Brain pericyte (primary cell): ENCODE measurements around the gene ALKBH6.
"Not testable (repeated sequence)": the region's sequence is repeated elsewhere in the genome, so short reads cannot be mapped to it uniquely, and the experiment has no call there.

Source experiments
- DNase-seq: peaks from one replicate; pipeline ENCODE4 v3.0.0-alpha.2; 2012; ENCODE audit warnings: low read depth, low spot score

The ALKBH6 gene

DNA sequence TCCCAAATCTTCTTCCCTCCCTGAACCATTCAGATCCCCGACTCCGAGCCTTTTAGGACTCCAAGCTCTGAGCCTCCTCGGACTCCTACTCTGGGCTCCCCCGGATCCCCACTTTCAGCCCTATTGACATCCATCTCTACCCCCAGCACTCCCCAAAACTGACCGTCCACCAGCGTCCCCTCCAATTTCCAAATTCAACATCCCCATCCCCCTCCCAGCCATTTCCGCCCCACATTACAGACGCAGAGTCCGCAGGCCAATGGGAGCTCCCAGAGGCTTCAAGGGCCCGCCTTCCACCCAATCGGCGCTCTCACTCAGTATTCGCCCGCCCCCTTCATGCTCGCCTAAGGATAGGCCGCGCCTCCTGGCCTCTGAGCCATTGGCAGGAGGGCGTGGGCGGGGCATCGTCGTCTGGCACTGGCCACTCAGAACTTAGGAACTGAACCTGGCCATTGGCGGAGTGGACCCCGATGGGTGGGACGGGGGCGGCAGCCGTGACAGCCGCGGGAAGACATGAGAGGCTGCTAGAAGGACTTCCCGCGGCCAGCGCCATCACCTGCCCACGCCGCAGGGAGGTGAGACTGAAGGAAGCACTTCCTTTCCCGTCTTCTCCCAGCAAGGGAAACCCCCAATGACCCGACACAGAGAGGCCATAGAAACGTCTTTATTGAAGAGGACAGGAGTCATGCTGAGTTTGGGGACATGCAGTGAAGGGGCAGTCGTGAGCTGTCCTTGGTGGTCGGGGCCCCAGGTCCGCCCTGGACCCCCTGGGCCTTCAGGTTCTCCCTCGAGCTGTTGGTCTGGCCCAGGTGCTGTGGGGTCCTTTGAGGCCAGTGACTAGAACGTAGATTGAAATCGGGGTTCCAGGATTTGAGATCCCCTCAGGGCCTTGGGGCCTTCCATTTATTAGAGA is at the start of gene ALKBH6:
TSS of gene ALKBH6 (minus strand) at position 202 of the 913 bp plus-strand sequence. CDS start 816 bp downstream, outside the sequence.
- DNase-seq = peak; percentile 96

DNA sequence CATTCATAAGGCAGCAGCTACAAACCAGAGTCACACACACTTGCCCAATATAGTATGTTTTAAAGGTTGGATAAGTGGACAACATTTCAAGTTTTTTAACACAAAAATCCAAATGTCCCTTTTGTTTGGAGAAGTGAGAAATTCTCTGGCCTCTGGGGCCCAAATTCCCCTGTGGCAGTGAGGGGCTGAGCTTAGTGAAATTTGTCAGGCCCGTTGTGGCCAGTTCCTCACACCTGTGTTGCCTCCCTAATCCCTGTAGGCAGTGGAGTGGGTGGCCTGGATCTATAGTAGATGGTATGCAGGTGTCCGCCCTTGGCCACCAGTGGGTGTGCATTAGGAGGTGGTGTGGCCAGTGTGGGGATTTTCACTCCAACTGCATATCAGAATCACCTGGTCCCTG is 47.4 kb upstream of the ALKBH6 start:
- no peak for DNase-seq

DNA sequence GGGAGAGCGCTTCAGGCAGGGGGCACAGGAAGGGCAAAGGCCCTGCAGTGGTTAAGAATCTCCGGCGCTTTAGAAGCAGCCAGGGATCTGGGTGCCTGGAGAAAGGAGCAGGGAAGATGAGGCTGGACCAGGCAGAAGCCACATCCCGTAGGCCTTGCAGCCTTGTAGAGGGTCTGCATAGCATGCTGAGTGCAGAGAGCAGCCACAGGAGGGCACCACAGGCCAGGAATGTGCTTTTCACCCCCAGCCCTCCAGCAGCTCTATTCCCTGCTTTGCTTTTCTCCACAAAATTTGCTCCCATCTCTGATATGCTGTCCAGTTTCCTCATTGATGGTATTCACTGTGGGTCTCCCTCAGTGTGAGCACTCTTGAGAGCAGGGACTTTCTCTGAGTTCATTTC is 46.4 kb upstream of the ALKBH6 start:
- DNase-seq = no peak

DNA sequence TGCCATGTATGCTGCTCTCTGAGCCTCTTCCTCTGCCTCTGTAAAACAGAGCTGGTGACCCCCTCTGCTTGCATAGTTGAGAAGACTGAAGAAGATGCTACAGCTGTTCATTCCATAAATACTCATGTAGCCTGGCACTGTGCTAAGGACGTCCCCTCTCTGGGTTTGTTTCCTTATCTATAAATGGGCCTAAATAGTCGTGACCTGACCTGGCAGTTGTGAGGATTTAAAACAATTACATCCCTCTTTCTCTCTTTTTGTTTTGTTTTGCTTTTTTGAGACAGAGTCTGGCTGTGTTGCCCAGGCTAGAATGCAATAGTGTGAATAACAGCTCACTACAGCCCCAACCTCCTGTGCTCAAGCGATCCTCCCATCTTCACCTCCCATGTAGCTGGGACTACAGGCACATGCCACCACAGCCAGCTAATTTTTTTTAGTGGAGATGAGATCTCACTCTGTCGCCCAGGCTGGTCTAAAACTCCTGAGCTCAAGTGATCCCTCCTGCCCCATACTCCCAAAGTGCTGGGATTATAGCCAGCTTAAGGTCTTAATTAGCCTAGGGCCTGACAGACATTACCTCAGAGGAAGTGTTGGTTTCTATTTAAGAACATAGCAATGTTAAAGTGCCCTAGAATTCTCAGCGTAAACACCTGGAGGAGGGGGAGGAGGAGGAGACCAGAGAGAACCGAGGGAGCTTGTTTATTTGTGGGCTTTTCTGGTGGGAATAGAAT is 45.3 kb upstream of the ALKBH6 start:
- DNase-seq = no peak

DNA sequence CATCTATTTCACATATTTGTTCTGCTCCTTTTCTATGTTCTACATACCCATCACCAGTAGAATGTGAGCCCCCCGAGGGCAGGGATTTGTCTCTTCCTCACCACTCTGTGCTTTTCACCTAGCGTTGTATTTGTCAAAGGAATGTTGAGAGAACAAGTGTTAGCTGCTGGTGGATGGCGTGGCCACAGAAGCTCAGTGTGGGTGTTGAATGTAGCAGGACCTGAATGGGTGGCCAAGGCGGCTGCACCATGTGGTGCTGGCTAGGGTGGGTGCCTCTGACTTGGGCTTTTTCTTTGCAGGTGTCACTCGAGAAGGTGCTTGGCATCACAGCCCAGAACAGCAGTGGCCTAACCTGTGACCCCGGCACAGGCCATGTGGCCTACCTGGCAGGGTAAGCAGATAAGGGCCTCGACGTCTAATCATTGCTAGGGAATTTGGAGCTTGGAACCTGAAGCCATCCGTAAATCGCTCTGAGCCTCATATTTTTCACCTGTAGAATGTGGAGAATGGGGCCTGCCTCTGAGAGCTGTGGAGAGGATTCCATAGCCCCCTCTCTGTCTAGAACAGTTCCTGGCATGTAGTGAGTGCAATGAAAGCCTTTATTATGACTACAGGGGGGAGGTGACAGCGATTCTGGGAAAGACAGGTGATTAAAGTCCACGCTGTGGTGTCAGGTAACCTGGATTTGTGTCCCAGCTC is 44.6 kb upstream of the ALKBH6 start:
- DNase-seq = no peak

DNA sequence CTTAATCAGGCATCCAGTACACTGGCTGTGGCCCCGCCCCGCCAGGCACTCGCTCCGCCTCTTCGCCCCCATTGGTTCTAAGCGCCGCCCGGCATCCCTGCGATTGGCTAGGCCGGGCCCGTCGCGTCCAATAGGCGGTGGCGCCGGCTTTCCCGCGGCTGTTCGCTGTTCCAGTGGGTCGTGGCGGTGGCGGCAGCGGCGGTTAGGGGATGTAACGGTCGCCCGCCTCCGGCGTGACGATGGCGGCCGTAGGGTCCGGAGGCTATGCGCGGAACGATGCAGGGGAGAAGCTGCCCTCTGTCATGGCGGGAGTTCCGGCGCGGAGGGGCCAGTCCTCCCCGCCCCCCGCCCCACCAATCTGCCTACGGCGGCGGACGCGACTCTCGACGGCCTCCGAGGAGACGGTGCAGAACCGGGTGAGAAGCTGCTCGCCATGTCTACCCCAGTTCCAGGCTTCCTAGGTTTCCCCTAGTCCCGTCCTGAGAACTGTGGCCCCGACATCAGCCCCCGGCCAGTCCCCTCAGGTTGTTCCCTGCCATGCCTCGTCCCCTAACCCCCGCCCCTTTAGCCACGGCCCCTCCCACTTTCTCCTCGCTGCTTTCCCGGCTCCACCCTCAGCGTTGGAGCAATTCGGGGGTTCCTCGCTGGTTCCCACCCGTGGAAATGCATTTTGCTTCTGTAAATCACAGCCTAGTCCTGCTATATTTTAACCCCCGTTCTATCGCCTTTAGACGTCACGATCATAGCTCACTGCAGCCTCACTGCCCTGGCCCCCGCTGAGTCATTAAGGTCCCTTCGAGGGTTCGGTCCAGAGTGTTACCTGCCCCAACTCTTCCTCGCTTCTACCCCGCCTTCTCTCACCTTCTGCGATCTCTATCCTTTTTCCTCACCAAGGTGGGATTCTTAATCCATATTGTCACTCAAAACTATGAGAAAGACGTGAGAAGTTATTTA is 41.0 kb upstream of the ALKBH6 start, which contains the start of gene WDR62:
TSS of gene WDR62 (plus strand) at position 165 of the 954 bp plus-strand sequence. CDS start at position 240, 75 bp downstream.
- DNase-seq = no peak

DNA sequence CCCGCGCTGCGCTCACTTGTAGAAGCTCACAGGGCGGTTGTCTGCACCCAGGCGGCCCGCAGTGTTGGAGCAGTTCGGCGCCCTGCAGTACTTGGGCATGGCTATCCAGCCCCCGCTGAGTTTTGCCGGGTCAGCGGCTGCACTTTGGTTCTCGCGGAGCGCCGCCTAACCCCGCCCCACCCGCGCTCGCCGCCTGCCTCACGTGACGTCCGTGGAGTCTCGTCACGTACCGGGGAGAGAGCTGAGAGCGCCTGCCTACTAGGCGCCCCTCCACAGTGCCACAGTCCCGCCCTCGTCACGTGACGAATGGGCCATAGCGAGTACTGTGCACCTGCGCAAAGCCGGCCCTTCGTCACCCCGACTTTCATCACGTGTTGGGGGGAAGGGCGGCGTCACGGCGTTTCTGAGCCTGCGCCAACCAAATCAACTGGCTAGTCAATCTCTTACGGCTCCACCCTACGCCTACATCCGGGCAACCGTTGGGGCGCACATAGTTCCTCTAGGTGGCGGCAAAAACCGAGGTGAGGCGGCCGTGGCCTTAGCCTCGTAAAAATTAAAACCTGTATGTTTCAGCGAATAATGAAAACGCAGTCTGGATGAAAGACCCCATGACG is 40.2 kb upstream of the ALKBH6 start, which contains the start of gene THAP8:
TSS of gene THAP8 (minus strand) at position 167 of the 614 bp plus-strand sequence. CDS start at position 99, 68 bp downstream.
- peak; percentile 100 for DNase-seq

DNA sequence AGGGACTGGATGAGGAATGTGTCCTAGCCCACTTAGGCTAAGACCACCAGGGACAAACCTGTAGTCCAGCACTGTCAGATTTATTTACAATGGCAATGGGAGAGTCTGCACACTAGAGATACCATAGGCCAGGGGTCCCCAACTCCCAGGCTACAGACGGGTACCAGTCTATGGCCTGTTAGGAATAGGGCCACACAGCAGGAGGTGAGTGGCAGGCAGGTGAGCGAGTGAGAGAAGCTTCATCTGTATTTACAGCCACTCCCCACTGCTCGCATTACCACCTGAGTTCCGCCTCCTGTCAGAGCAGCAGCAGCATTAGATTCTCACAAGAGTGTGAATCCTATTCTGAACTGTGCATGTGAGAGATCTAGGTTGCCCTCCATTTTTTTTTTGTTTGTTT is 37.6 kb upstream of the ALKBH6 start:
- DNase-seq = no peak

DNA sequence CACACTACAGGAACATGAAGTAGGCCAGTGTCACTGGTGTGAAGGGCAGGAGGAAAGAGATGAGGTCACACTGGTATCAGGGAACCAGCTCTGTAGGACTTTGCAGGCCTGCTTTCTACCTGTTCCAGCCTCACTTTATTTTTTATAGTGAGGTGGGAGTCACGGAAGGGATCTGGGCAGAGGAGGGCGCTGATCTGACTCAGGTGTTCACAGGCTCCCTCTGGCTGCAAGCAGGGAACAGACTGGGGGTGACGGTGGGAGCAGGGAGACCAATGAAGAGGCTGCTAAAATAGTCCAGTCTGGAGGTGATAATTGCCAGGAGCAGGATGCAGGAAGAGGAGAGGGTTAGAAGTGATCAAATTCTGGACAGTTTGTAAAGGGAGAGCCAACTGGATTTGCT is 37.2 kb upstream of the ALKBH6 start:
- no peak for DNase-seq

DNA sequence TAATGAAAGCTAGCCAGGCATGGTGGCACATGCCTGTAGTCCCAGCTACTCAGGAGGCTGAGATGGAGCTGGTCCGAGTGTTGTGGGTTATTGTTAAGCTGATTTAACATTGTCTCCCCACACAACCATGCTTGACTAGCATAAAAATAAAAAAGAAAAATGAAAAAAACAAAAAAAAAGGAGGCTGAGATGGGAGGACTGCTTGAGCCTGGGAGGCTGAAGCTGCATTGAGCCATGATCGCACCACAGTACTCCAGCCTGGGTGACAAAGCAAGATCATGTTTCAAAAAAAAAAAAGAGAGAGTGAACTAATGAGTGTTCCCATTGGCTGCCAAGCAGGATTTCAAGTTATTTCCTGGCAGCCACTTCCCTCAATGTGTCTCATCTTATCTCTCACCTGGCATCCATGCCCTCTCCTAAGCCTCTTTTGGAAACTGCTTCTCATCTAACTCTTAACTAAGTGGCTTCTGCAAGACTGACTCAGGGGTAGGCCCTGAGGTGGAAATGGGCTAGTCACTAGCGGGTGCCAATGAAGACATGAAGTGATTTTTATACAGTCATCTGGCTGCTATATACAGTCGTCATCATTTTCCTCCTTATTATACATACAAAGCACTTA is 35.2 kb upstream of the ALKBH6 start:
- no peak for DNase-seq

DNA sequence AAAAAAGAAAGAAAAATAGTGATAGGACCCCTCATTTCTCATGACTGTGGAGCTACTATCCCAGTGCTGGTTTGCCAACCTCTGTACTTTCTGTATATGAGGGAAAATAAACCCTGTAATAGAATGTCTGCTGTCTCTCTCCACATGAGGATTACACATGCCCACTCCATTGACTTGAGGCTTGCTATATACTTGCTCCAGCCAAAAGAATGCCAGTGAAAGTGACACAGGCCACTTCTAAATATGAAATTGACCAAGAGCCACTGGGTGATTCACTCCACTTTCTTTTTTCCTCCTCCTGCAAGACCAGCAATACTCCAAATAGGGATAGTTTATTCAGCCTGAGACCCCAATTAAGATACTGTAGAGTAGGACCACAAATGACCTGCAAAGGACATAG is 33.8 kb upstream of the ALKBH6 start:
- DNase-seq = no peak

DNA sequence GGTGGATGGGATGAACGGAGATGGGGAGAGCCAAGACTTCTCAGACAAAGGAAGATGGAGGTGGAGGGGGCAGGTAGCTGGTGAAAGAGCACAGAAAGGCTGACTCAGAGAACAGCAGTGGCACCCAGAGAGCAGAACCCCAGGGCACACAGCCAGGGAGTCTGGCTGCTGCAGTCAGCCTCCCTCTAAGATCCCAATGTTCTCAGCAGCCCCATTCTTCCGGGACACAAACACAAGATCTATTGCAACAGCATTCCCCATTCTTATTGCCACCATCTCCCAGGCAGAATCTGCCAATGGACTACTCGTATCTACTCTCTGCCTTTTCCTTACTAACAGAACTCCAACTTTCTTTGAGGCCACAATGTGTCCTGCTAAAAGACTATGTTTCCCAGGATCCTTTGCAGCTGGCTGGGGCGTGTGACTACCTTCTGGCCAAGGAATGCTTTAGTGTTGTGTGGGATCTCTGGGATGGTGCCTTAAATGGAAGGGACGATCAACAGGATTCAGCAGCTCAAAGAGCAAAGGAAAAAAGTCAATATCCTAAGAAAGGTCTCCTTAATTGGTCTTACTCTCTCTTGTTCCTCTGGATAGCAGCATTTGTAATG is 32.5 kb upstream of the ALKBH6 start:
- no peak for DNase-seq

DNA sequence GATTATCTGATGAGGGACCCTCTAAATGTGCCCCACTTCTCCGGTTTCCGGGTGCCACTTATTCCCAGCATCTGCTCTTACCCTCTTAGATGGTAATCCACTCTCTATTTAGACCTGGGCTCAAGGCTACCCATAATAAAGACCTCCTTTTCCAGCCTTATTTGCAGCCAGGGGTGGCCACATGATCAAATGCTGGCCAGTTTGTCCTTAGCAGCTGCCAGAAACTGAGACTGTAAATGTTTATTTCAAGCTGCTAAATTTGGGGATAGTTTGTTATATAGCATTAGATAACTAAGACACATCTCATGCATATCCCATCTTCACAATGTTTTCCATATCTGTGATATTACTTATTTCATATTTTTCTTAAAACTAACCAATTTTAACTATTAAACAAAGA is 29.9 kb upstream of the ALKBH6 start:
- no peak for DNase-seq

DNA sequence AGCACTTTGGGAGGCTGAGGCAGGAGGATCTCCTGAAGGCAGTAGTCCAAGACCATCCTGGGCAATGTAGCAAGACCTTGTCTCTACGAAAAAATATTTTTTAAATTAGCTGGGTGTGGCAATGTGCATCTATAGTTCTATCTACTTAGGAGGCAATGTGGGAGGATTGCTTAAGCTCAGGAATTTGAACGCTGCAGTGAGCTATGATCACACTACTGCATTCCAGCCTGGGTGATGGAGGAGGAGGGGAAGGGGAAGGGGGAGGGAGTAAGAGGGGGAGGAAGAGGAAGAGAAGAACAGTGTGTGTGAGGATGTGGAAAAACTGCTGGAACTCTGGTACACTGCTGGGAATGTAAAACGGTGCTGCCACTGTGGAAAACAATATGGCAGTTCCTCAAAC is 27.8 kb upstream of the ALKBH6 start:
- DNase-seq = no peak

DNA sequence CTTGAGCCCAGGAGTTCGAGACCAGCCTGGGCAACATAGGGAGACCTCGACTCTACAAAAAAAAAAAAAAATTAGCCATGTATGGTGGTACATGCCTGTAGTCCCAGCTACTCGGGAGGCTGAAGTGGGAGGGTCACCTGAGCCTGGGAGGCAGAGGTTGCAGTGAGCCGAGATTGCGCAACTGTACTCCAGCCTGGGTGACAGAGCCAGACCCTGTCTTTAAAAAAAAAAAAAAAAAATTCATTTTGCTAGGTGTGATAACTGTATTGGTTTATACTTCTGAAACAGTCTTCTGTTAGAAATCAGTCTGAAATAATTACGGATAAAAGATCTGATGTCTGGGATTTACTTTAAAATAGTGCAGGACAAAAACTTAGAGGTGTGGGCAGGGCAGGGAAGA is 27.1 kb upstream of the ALKBH6 start:
- not testable (repeated sequence) for DNase-seq

DNA sequence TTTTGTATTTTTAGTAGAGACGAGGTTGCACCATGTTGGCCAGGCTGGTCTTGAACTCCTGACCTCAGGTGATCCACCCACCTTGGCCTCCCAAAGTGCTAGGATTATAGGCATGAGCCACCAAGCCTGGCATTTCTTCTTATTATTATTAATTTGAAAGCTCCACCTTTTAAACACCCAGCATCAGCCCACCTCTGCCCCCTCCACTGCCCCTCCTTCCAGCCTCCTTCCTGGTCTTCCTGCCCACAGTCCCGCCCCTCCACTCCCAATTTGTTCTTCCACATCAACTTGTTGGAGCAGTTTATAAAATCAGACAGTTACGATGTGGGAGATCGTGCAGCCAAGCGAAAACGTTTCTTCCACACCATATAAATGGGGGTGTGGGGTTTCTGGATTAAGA is 26.5 kb upstream of the ALKBH6 start:
- DNase-seq = no peak

DNA sequence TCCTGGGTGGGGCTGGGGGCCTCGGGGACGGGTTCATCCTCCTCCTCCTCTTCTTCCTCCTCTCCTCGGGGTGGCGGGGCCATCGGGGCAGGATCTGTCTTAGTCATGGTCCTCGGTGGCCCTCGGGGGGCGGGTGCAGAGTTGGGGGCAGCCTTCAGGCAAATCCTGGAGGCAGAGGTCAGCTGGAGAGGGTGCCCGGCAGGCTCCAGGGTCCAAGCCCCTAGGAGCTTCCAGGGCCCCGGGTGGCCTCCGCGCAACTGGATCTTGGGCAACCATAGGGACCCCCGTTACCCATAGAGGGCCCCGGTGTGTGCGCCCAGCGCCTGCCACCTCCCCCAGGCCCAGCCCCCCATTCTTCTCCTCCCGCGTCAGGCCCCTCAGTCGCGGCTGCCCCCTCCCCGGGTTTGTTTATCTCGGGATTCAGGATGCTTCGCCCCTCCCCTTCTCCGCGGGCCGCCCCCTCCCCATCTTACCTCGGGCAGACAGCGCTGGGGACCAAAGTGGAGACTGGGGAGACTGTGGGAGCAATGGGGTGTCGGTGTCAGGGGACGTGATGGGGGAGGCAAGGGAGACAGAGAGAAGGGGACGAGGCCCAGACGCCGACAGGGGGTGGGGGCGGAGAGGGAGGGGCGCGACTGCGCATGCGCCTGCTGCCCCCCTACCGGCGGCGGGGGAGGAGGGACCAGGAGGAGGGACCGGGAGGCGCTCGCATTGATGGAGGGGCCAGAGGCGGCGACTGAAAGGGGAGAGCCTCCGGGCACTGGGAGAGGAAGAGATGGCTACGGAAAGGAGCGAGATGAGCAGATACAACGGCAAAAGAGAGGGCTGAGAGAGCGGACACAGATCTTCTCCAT is 18.5 kb upstream of the ALKBH6 start, which contains the start of gene CLIP3:
TSS of gene CLIP3 (minus strand) at position 623 of the 854 bp plus-strand sequence. CDS start at position 107, 516 bp downstream.
- no peak for DNase-seq

DNA sequence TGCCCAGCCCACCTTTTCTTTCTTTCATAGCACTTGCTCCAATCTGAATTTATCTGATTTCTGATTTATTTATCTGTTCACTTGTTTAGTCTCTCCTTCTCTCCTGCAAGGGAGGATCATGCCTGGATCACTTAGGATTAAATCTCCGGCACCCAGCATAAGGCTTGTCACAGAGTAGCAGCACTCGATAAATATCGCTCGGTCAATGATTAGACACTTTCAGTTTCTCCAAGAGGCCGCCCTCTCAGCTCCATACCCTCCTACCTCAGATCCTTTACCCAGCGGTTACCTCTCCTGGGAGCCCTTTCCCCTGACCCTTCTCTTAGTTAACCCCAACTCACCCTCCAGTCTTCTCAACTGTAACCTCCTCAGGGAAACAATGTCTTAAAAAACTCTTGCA is 17.3 kb upstream of the ALKBH6 start:
- no peak for DNase-seq
